ENCODE data around the gene KCNJ16. TPM values are rescaled to one million over a fixed set of nuclear protein-coding genes. Genes with fewer than 3 reads are reported as not detected.

Gene KCNJ16
- total and polyA plus RNA-seq, 7 experiments from 2014 or later, result not detected

DNA sequence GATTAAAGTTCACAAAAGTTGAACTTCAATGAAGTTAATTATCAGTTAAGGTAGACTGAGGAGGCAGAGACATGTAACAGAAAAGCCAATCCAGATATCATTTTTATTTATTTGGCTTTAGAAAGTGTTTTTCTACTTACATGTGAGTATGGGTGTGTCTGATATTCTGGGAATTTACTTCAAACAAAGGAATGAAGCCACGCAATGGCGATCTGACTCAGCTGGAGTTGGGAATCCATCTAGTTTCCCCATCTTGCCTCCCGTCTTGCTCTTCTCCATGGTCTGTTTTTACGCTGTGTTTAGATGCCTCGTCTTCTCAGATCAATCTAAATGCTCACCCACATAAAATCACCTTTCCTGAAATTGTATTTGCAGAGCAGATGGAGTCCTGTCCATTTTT lies 1.7 kb upstream of the KCNJ16 start:
- ChIA-PET CTCF (no interaction called here), POLR2A (no interaction called here)
- intact Hi-C loops (cut with micrococcal nuclease), result no loop called here
- Mint-ChIP-seq H3K27ac (no peak overlapping the region), H3K27me3 (peaks cover 0 to 16% (median 3%) of the 10 kb centered on the region in 5 donors), H3K9me3 (peaks cover 0 to 11% (median 0%) of the 10 kb centered on the region in 11 donors), H3K36me3 (no peaks in the 10 kb centered on the region), H3K4me3 (no peak overlapping the region), H3K4me1 (peaks cover 0 to 3% (median 0%) of the 10 kb centered on the region in 7 donors)
- ATAC-seq (no peak), DNase-seq (no peak)
- no peak overlapping the region for H3K4me3 ChIP-seq (ENCODE audit: low read length)
- no peaks in the 10 kb centered on the region for H3K27me3 ChIP-seq (ENCODE audit: control insufficient read depth in 2 of 2, insufficient read depth in 2 of 2, low read length in 2 of 2)
- no peaks in the 10 kb centered on the region for H3K36me3 ChIP-seq (ENCODE audit: control insufficient read depth in 2 of 3, insufficient read depth in 3 of 3, low read length in 3 of 3)
- no peaks in the 10 kb centered on the region for H3K9me3 ChIP-seq (ENCODE audit: control insufficient read depth in 2 of 3, low read length in 3 of 3)
- H3K27ac ChIP-seq (ENCODE audit: low read depth, low read length), result no peak overlapping the region
- H3K4me1 ChIP-seq (ENCODE audit: control insufficient read depth in 2 of 2, insufficient read depth in 2 of 2, low read length in 2 of 2), result no peaks in the 10 kb centered on the region

DNA sequence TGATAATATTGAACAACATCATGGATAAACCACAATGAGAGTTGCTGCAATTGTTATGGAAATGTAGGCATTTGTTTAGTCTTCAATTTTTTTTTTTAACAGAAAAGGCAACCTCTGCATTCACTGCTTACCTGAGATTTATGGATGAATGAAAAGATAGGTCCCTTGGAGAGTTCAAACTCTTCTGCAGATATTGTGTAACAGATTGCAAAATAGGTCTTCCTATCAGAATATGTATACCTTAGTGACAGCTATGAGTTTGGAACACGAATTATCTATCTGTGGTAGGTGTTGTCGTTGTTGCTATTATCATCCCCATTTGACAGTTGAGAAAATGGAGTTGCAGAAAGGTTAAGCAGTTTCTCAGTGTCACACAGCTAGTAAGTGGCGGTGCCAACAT lies 1.2 kb upstream of the KCNJ16 start:
- peaks cover 0 to 16% (median 3%) of the 10 kb centered on the region in 5 donors for H3K27me3 Mint-ChIP-seq
- H3K4me3 Mint-ChIP-seq, result no peak overlapping the region
- Histone ChIP-seq H3K9me3 (ENCODE audit: control insufficient read depth in 2 of 3, low read length in 3 of 3) (no peaks in the 10 kb centered on the region), H3K27ac (ENCODE audit: low read depth, low read length) (no peak overlapping the region), H3K36me3 (ENCODE audit: control insufficient read depth in 2 of 3, insufficient read depth in 3 of 3, low read length in 3 of 3) (no peaks in the 10 kb centered on the region), H3K4me3 (ENCODE audit: low read length) (no peak overlapping the region), H3K4me1 (ENCODE audit: control insufficient read depth in 2 of 2, insufficient read depth in 2 of 2, low read length in 2 of 2) (no peaks in the 10 kb centered on the region), H3K27me3 (ENCODE audit: control insufficient read depth in 2 of 2, insufficient read depth in 2 of 2, low read length in 2 of 2) (no peaks in the 10 kb centered on the region)
- ATAC-seq (no peak), DNase-seq (no peak)
- H3K27ac Mint-ChIP-seq, result no peak overlapping the region
- peaks cover 0 to 11% (median 0%) of the 10 kb centered on the region in 11 donors for H3K9me3 Mint-ChIP-seq
- peaks cover 0 to 3% (median 0%) of the 10 kb centered on the region in 7 donors for H3K4me1 Mint-ChIP-seq
- CTCF ChIA-PET, result no interaction called here
- no peaks in the 10 kb centered on the region for H3K36me3 Mint-ChIP-seq
- POLR2A ChIA-PET, result no interaction called here
- intact Hi-C loops (cut with micrococcal nuclease), result no loop called here

DNA sequence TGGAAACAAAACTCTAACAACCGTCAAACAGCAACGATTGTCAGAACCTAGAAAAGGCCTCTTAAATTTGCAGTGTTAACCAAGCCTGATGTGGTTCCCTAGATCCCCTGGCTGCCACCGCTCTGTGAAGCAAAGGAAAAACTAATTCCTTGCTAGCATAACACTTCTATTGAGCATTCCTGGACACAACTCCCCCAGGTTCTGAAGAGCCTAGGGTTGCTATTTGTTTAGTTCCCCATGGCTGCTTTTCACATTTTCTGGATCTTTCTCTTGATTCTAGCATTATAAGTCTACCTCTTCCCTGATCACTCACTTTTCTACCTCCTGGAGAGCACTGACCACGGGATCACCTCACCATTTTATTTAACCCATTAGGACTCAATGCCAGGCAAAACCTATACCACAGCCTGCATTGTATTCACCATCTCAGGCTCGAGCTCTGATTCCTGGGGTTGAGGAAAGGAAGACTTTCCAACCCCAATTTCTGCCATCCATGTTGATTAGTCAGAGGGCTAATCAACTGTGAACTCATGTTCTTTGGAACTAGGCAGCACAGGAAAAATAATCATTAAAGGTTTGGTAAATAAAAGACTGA lies 692 bp upstream of the KCNJ16 start:
- Mint-ChIP-seq H3K9me3 (peaks cover 0 to 11% (median 0%) of the 10 kb centered on the region in 11 donors), H3K27ac (no peak overlapping the region), H3K4me1 (peaks cover 0 to 3% (median 0%) of the 10 kb centered on the region in 7 donors), H3K4me3 (no peak overlapping the region), H3K27me3 (peaks cover 0 to 16% (median 3%) of the 10 kb centered on the region in 5 donors), H3K36me3 (no peaks in the 10 kb centered on the region)
- intact Hi-C loops (cut with micrococcal nuclease), result no loop called here
- Histone ChIP-seq H3K4me3 (ENCODE audit: low read length) (no peak overlapping the region), H3K4me1 (ENCODE audit: control insufficient read depth in 2 of 2, insufficient read depth in 2 of 2, low read length in 2 of 2) (no peaks in the 10 kb centered on the region), H3K27me3 (ENCODE audit: control insufficient read depth in 2 of 2, insufficient read depth in 2 of 2, low read length in 2 of 2) (no peaks in the 10 kb centered on the region), H3K36me3 (ENCODE audit: control insufficient read depth in 2 of 3, insufficient read depth in 3 of 3, low read length in 3 of 3) (no peaks in the 10 kb centered on the region), H3K9me3 (ENCODE audit: control insufficient read depth in 2 of 3, low read length in 3 of 3) (no peaks in the 10 kb centered on the region), H3K27ac (ENCODE audit: low read depth, low read length) (no peak overlapping the region)
- ATAC-seq, result no peak
- ChIA-PET CTCF (no interaction called here), POLR2A (no interaction called here)
- no peak for DNase-seq

DNA sequence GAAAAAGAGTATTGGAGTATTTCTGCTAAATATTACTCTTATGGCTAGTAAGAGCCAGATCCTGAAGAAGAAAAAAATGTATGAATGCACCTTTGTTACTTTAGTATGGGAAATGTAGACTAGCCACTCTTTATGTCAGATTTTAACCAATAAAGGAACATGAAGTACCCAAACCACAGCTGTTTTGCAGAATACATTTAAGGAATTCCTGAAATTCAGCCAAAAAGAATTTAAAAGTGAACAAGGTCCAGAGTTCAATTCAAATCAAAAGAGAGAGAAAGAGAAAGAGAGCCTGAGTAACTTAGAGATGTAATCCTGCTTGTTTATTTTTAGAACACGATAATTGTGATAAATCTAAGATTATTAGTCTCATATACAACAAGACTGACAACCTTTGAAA lies 1.2 kb downstream of the KCNJ16 start:
- CTCF ChIA-PET, result no interaction called here
- no peak overlapping the region for H3K27ac Mint-ChIP-seq
- no peak overlapping the region for H3K4me3 ChIP-seq (ENCODE audit: low read length)
- H3K4me1 Mint-ChIP-seq, result peaks cover 0 to 2% (median 0%) of the 10 kb centered on the region in 7 donors
- no peaks in the 10 kb centered on the region for H3K4me1 ChIP-seq (ENCODE audit: control insufficient read depth in 2 of 2, insufficient read depth in 2 of 2, low read length in 2 of 2)
- intact Hi-C loops (cut with micrococcal nuclease), result no loop called here
- no peak overlapping the region for H3K4me3 Mint-ChIP-seq
- H3K36me3 ChIP-seq (ENCODE audit: control insufficient read depth in 2 of 3, insufficient read depth in 3 of 3, low read length in 3 of 3), result no peaks in the 10 kb centered on the region
- no peaks in the 10 kb centered on the region for H3K9me3 ChIP-seq (ENCODE audit: control insufficient read depth in 2 of 3, low read length in 3 of 3)
- DNase-seq, result no peak
- ATAC-seq, result no peak
- H3K9me3 Mint-ChIP-seq, result peaks cover 0 to 8% (median 0%) of the 10 kb centered on the region in 11 donors
- H3K27ac ChIP-seq (ENCODE audit: low read depth, low read length), result no peak overlapping the region
- H3K27me3 ChIP-seq (ENCODE audit: control insufficient read depth in 2 of 2, insufficient read depth in 2 of 2, low read length in 2 of 2), result no peaks in the 10 kb centered on the region
- H3K36me3 Mint-ChIP-seq, result no peaks in the 10 kb centered on the region
- POLR2A ChIA-PET, result no interaction called here
- peaks cover 0 to 15% (median 3%) of the 10 kb centered on the region in 5 donors for H3K27me3 Mint-ChIP-seq

DNA sequence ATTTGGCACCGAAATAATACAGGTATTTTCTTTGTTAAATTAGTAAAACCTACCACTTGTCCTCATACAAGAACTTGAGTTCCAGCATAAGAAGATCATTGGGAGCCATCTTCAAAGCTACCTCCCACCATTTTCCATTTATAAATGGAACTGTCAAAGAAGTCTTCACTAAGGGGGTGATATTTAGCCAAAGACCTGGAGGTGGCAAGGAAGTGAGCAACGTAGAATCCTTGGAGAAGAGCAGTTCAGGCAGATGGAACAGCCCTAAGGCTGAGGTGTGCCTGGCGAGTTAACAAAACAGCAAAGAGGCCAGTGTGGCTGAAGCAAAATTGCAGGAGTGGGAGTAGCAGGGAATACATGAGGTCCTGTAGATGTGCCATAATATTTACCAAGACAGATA lies 1.8 kb downstream of the KCNJ16 start:
- H3K4me1 Mint-ChIP-seq, result peaks cover 0 to 2% (median 0%) of the 10 kb centered on the region in 7 donors
- DNase-seq (no peak), ATAC-seq (no peak)
- Histone ChIP-seq H3K4me1 (ENCODE audit: control insufficient read depth in 2 of 2, insufficient read depth in 2 of 2, low read length in 2 of 2) (no peaks in the 10 kb centered on the region), H3K27me3 (ENCODE audit: control insufficient read depth in 2 of 2, insufficient read depth in 2 of 2, low read length in 2 of 2) (no peaks in the 10 kb centered on the region), H3K36me3 (ENCODE audit: control insufficient read depth in 2 of 3, insufficient read depth in 3 of 3, low read length in 3 of 3) (no peaks in the 10 kb centered on the region), H3K9me3 (ENCODE audit: control insufficient read depth in 2 of 3, low read length in 3 of 3) (no peaks in the 10 kb centered on the region), H3K4me3 (ENCODE audit: low read length) (no peak overlapping the region), H3K27ac (ENCODE audit: low read depth, low read length) (no peak overlapping the region)
- CTCF ChIA-PET, result no interaction called here
- H3K9me3 Mint-ChIP-seq, result peaks cover 0 to 8% (median 0%) of the 10 kb centered on the region in 11 donors
- peaks cover 0 to 16% (median 3%) of the 10 kb centered on the region in 5 donors for H3K27me3 Mint-ChIP-seq
- POLR2A ChIA-PET, result no interaction called here
- no peaks in the 10 kb centered on the region for H3K36me3 Mint-ChIP-seq
- no peak overlapping the region for H3K27ac Mint-ChIP-seq
- no peak overlapping the region for H3K4me3 Mint-ChIP-seq
- intact Hi-C loops (cut with micrococcal nuclease), result no loop called here

DNA sequence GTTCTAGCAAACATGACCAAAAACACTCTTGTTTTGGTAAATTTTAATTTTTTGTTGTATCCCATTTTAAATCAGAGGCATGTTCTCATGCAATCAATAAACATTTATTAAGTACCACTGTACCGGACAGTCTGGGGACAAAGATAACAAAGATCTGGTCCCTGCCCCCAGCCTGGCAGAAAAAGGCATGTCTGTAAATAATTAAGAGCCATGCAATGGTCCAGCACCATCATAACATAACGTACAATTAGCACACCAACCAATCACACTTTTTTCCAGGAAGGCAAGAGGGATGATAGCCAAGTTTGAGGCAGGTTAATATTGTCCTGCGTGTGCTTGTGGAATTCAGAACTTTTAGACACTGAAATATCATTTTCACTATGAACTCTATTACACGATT lies 3.5 kb downstream of the KCNJ16 start:
- no peaks in the 10 kb centered on the region for H3K36me3 Mint-ChIP-seq
- CTCF ChIA-PET, result no interaction called here
- POLR2A ChIA-PET, result no interaction called here
- DNase-seq (no peak), ATAC-seq (no peak)
- Histone ChIP-seq H3K27ac (ENCODE audit: low read depth, low read length) (no peak overlapping the region), H3K4me3 (ENCODE audit: low read length) (no peak overlapping the region), H3K27me3 (ENCODE audit: control insufficient read depth in 2 of 2, insufficient read depth in 2 of 2, low read length in 2 of 2) (no peaks in the 10 kb centered on the region), H3K9me3 (ENCODE audit: control insufficient read depth in 2 of 3, low read length in 3 of 3) (no peaks in the 10 kb centered on the region), H3K36me3 (ENCODE audit: control insufficient read depth in 2 of 3, insufficient read depth in 3 of 3, low read length in 3 of 3) (no peaks in the 10 kb centered on the region), H3K4me1 (ENCODE audit: control insufficient read depth in 2 of 2, insufficient read depth in 2 of 2, low read length in 2 of 2) (no peaks in the 10 kb centered on the region)
- H3K27me3 Mint-ChIP-seq, result peaks cover 0 to 15% (median 3%) of the 10 kb centered on the region in 5 donors
- H3K4me3 Mint-ChIP-seq, result no peak overlapping the region
- H3K9me3 Mint-ChIP-seq, result peaks cover 0 to 6% (median 0%) of the 10 kb centered on the region in 11 donors
- H3K27ac Mint-ChIP-seq, result no peak overlapping the region
- intact Hi-C loops (cut with micrococcal nuclease), result no loop called here
- peaks cover 0 to 2% (median 0%) of the 10 kb centered on the region in 7 donors for H3K4me1 Mint-ChIP-seq

DNA sequence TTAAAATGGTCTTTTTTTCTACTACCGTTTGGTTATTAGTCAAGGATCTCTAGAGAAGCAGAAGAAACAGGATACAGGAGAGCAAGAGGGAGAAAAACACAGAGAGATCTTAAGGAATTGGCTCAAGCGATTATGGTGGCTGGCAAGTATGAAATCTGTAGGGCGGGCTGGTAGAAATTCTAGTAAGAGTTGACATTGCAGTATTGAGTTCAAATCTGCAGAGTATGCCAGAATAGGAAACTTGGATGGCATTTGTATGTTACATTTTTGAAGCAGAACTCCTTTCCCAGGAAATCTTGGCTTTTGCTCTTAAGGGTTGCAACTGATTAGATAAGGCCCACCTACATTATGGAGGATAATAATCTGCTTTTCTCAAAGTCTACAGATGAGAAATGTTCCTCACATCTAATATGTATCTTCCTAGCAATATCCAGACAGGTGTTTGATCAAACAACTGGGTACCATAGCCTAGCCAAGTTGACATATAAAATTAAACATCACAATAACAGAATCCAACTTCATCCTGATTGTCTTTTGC lies 4.0 kb downstream of the KCNJ16 start:
- ChIA-PET CTCF (no interaction called here), POLR2A (no interaction called here)
- no peaks in the 10 kb centered on the region for H3K36me3 ChIP-seq (ENCODE audit: control insufficient read depth in 2 of 3, insufficient read depth in 3 of 3, low read length in 3 of 3)

More for the DNA sequence above, 4.0 kb downstream of the KCNJ16 start:
- ATAC-seq (no peak), DNase-seq (no peak)
- H3K9me3 Mint-ChIP-seq, result peaks cover 0 to 6% (median 0%) of the 10 kb centered on the region in 11 donors
- no peak overlapping the region for H3K27ac Mint-ChIP-seq
- H3K36me3 Mint-ChIP-seq, result no peaks in the 10 kb centered on the region
- no peaks in the 10 kb centered on the region for H3K4me1 ChIP-seq (ENCODE audit: control insufficient read depth in 2 of 2, insufficient read depth in 2 of 2, low read length in 2 of 2)
- no peak overlapping the region for H3K27ac ChIP-seq (ENCODE audit: low read depth, low read length)
- no peaks in the 10 kb centered on the region for H3K9me3 ChIP-seq (ENCODE audit: control insufficient read depth in 2 of 3, low read length in 3 of 3)
- H3K4me3 Mint-ChIP-seq, result no peak overlapping the region
- H3K27me3 Mint-ChIP-seq, result peaks cover 0 to 15% (median 3%) of the 10 kb centered on the region in 5 donors
- intact Hi-C loops (cut with micrococcal nuclease), result no loop called here
- H3K4me1 Mint-ChIP-seq, result peaks cover 0 to 2% (median 0%) of the 10 kb centered on the region in 7 donors
- H3K4me3 ChIP-seq (ENCODE audit: low read length), result no peak overlapping the region
- H3K27me3 ChIP-seq (ENCODE audit: control insufficient read depth in 2 of 2, insufficient read depth in 2 of 2, low read length in 2 of 2), result no peaks in the 10 kb centered on the region
